Esophagus muscularis mucosa (tissue), 4 donors: ENCODE results near the gene SELENOO. TPM values are rescaled to one million over a fixed set of nuclear protein-coding genes. Genes with fewer than 3 reads are reported as not detected.
A peak's percentile ranks its signal among the peaks of the same experiment; 100 is the strongest.

Experiments used
- DNase-seq: peaks from one replicate; pipeline ENCODE4 v3.0.0-alpha.2; 2017; ENCODE audit errors: extremely low spot score
- H3K27ac ChIP-seq, 4 donors: fragments of 200-600 bp; sonication (generic); replicated peaks in 1 of 4; 1 replicate in 3 of 4; 2 replicates in 1 of 4; pipeline ENCODE4 v1.5.1; 2016 to 2019; ENCODE audit warnings: mild to moderate bottlenecking in 1 of 4
- H3K27me3 ChIP-seq, 4 donors: fragments of 200-600 bp; sonication (generic); one replicate each; pipeline versions ENCODE4 v1.5.1 to v1.6.0; 2016 to 2019
- H3K36me3 ChIP-seq, 4 donors: fragments of 200-600 bp; sonication (generic); one replicate each; pipeline ENCODE4 v1.5.1; 2016 to 2019
- H3K4me1 ChIP-seq, 4 donors: fragments of 200-600 bp; sonication (generic); one replicate each; pipeline ENCODE4 v1.5.1; 2016 to 2019
- H3K4me3 ChIP-seq, 4 donors: fragments of 200-600 bp; sonication (generic); 1 replicate in 2 of 4; 2 replicates in 2 of 4; pipeline ENCODE4 v1.5.1; 2016 to 2019; ENCODE audit warnings: mild to moderate bottlenecking in 4 of 4, moderate library complexity in 1 of 4
- H3K9me3 ChIP-seq, 4 donors: fragments of 200-600 bp; sonication (generic); 1 replicate in 3 of 4; 2 replicates in 1 of 4; pipeline ENCODE4 v1.5.1; 2016 to 2019
- CTCF ChIP-seq, 3 experiments: fragments of 200-600 bp in 2 of 3; fragments of 450-650 bp in 1 of 3; sonication (generic) in 2 of 3; IDR thresholded peaks; one replicate each; pipeline ENCODE4 v1.5.1; 2017 to 2019; ENCODE audit warnings: antibody characterized with exemption in 3 of 3, mild to moderate bottlenecking in 2 of 3, moderate library complexity in 1 of 3
- EP300 ChIP-seq: sonication (generic); formaldehyde crosslinking; IDR thresholded peaks from one replicate; pipeline ENCODE4 v1.6.1; 2017; ENCODE audit warnings: antibody characterized with exemption
- POLR2A ChIP-seq: fragments of 450-650 bp; IDR thresholded peaks from one replicate; pipeline ENCODE4 v1.6.1; 2017; ENCODE audit warnings: antibody characterized with exemption, moderate library complexity, mild to moderate bottlenecking, low read depth
- POLR2AphosphoS5 ChIP-seq, 2 donors: sonication (generic); formaldehyde crosslinking; IDR thresholded peaks; one replicate each; pipeline ENCODE4 v1.6.1; 2017; ENCODE audit warnings: antibody characterized with exemption in 2 of 2
- WGBS: methylation state at CpG from one replicate; pipeline ENCODE4 v1.1.5; 2018; 5-methylcytosine and 5-hydroxymethylcytosine counted together
- intact Hi-C: fragments of 100-400 bp; cut with DNase I; formaldehyde crosslinking; loops from one replicate; pipeline ENCODE4 v1.15.1; 2023
- total RNA-seq, 4 donors: library from RNA; depleted of rRNA; stranded (reverse); fragments of >200 nt; gene quantifications; one replicate each; pipeline versions ENCODE4 v1.1.0 to v1.2.1, GENCODE V29; 2016

SELENOO gene
- total RNA-seq, 4 donors from 2014 or later, result 22.4 to 41.0 (median 23.0) TPM

GRCh38 chr22:50182176-50183081 is 18.4 kb upstream of the SELENOO start:
- Histone ChIP-seq H3K36me3 (no peaks in the 10 kb centered on the region), H3K27me3 (peaks cover 0 to 36% (median 16%) of the 10 kb centered on the region in 4 donors), H3K4me3 (no peak overlapping the region), H3K9me3 (no peaks in the 10 kb centered on the region), H3K4me1 (peaks cover 23 to 47% (median 32%) of the 10 kb centered on the region in 4 donors), H3K27ac (no peak overlapping the region)
- intact Hi-C loops, result loop anchor here (5.0 kb wide), 1 partner anchor 250 kb away; no protein-coding TSS in a partner anchor
- 92% methylated on average over 25 of the region's 31 CpGs for WGBS
- no peak for TF ChIP-seq POLR2AphosphoS5 (IDR thresholded peaks at IDR 0.05)
- no peak for DNase-seq

GRCh38 chr22:50183141-50183971 is 17.5 kb upstream of the SELENOO start:
- Histone ChIP-seq H3K36me3 (no peaks in the 10 kb centered on the region), H3K27me3 (peaks cover 0 to 27% (median 7%) of the 10 kb centered on the region in 4 donors), H3K4me3 (no peak overlapping the region), H3K27ac (peak overlapping the region; percentile 12 to 69 (median 52)), H3K4me1 (peaks cover 23 to 47% (median 37%) of the 10 kb centered on the region in 4 donors), H3K9me3 (no peaks in the 10 kb centered on the region)
- WGBS, result 89% methylated on average over 15 of the region's 19 CpGs
- intact Hi-C loops, result loop anchor here (5.0 kb wide), 1 partner anchor 251 kb away; no protein-coding TSS in a partner anchor
- no peak for TF ChIP-seq CTCF (IDR thresholded peaks at IDR 0.05)
- no peak for TF ChIP-seq EP300
- TF ChIP-seq POLR2A, result no peak
- no peak for TF ChIP-seq POLR2AphosphoS5 (IDR thresholded peaks at IDR 0.05)
- no peak for DNase-seq

- TF ChIP-seq CTCF (IDR thresholded peaks at IDR 0.05) (no peak), EP300 (no peak), POLR2AphosphoS5 (IDR thresholded peaks at IDR 0.05) (peak in 1 of 2 donors; percentile 22)
- DNase-seq, result peak; percentile 95
- Histone ChIP-seq H3K4me3 (peak overlapping the region; percentile 76 to 87 (median 84)), H3K4me1 (peaks cover 32 to 50% (median 45%) of the 10 kb centered on the region in 4 donors), H3K27me3 (peaks cover 0 to 18% (median 0%) of the 10 kb centered on the region in 4 donors), H3K36me3 (no peaks in the 10 kb centered on the region), H3K27ac (peak overlapping the region; percentile 12 to 69 (median 58)), H3K9me3 (no peaks in the 10 kb centered on the region)
- intact Hi-C loops, result loop anchor here (5.0 kb wide), 1 partner anchor 252 kb away; no protein-coding TSS in a partner anchor
- 62% methylated on average over 27 of the region's 32 CpGs for WGBS
These were observed 16.6 kb upstream of the SELENOO start for GRCh38 chr22:50184004-50184901.

GRCh38 chr22:50184902-50185374 is 15.9 kb upstream of the SELENOO start:
- Histone ChIP-seq H3K9me3 (no peaks in the 10 kb centered on the region), H3K4me1 (peaks cover 39 to 57% (median 52%) of the 10 kb centered on the region in 4 donors), H3K27me3 (peaks cover 0 to 11% (median 0%) of the 10 kb centered on the region in 4 donors), H3K4me3 (peak overlapping the region; percentile 76 to 87 (median 84)), H3K36me3 (no peaks in the 10 kb centered on the region), H3K27ac (peak overlapping the region; percentile 48 to 69 (median 58))
- no peak for TF ChIP-seq EP300
- 20% methylated on average over 1 of the region's 63 CpGs for WGBS
- DNase-seq, result no peak
- intact Hi-C loops, result loop anchor here (5.0 kb wide), 1 partner anchor 253 kb away; no protein-coding TSS in a partner anchor
